RKO (cell line): ENCODE measurements around the gene VIPR2.

Experiments
- DNase-seq: peaks from one replicate; pipeline ENCODE4 v3.0.0-alpha.2; 2016; ENCODE audit warnings: low spot score

VIPR2 gene

GRCh38 chr7:159039716-159040115, 105.0 kb downstream of the VIPR2 start:
- DNase-seq = no peak

GRCh38 chr7:159038066-159038465, 106.6 kb downstream of the VIPR2 start:
- no peak for DNase-seq

GRCh38 chr7:159036916-159037605, 107.6 kb downstream of the VIPR2 start:
- DNase-seq = no peak

- DNase-seq = no peak
These were observed 109.0 kb downstream of the VIPR2 start for GRCh38 chr7:159035571-159036073.

GRCh38 chr7:159034988-159035387, 109.7 kb downstream of the VIPR2 start:
- no peak for DNase-seq

- no peak for DNase-seq
These were observed 110.3 kb downstream of the VIPR2 start for GRCh38 chr7:159034394-159034793.

- DNase-seq = no peak
These were observed 110.7 kb downstream of the VIPR2 start for GRCh38 chr7:159033956-159034355.

GRCh38 chr7:159033473-159033825, 111.2 kb downstream of the VIPR2 start:
- no peak for DNase-seq

GRCh38 chr7:159032753-159033472, 111.8 kb downstream of the VIPR2 start:
- no peak for DNase-seq

- no peak for DNase-seq
These were observed 112.3 kb downstream of the VIPR2 start for GRCh38 chr7:159032322-159032721.

GRCh38 chr7:159031750-159032149, 112.9 kb downstream of the VIPR2 start:
- DNase-seq = no peak

GRCh38 chr7:159031135-159031701, 113.4 kb downstream of the VIPR2 start:
- no peak for DNase-seq

GRCh38 chr7:159030490-159031134, 114.1 kb downstream of the VIPR2 start:
- peak; percentile 58 for DNase-seq

GRCh38 chr7:159028508-159029401, 115.9 kb downstream of the VIPR2 start:
- DNase-seq = no peak

GRCh38 chr7:159027789-159028507, 116.7 kb downstream of the VIPR2 start:
- DNase-seq = no peak

GRCh38 chr7:159027056-159027788, 117.4 kb downstream of the VIPR2 start:
- no peak for DNase-seq

- no peak for DNase-seq
These were observed 118.2 kb downstream of the VIPR2 start for GRCh38 chr7:159026271-159027055.

GRCh38 chr7:159025161-159025779, 119.4 kb downstream of the VIPR2 start:
- no peak for DNase-seq
